ENCODE results near the gene ITPR3. TPM values are rescaled to one million over a fixed set of nuclear protein-coding genes. Genes with fewer than 3 reads are reported as not detected.
A peak's percentile ranks its signal among the peaks of the same experiment; 100 is the strongest.

The ITPR3 gene
- 100 to 1,000 TPM; 107 to 147 TPM for total RNA-seq
- 10 to 100 TPM; 70.8 to 99.0 (median 90.0) TPM for polyA plus RNA-seq (ENCODE audit: insufficient read length in 6 of 6)
- long read RNA-seq, donor 1, partial matches to known transcripts: 186 of 186 reads
- long read RNA-seq, donor 1, other reads (novel, unspliced or antisense): 0 of 186 reads
- long read RNA-seq, donor 2, full-length matches to known transcripts: 1 of 214 reads
- long read RNA-seq, donor 2, partial matches to known transcripts: 213 of 214 reads
- long read RNA-seq, donor 2, other reads (novel, unspliced or antisense): 0 of 214 reads
- long read RNA-seq, donor 3, full-length matches to known transcripts: 2 of 2 reads
- long read RNA-seq, donor 3, partial matches to known transcripts: 0 of 2 reads
- long read RNA-seq, donor 3, other reads (novel, unspliced or antisense): 0 of 2 reads
- long read RNA-seq, donor 4, partial matches to known transcripts: 0 of 5 reads
- long read RNA-seq, donor 4, other reads (novel, unspliced or antisense): 5 of 5 reads
- long read RNA-seq, donor 5, partial matches to known transcripts: 126 of 126 reads
- long read RNA-seq, donor 5, other reads (novel, unspliced or antisense): 0 of 126 reads
- long read RNA-seq, donor 6, full-length matches to known transcripts: 1 of 6 reads
- long read RNA-seq, donor 6, partial matches to known transcripts: 5 of 6 reads
- long read RNA-seq, donor 6, other reads (novel, unspliced or antisense): 0 of 6 reads
- long read RNA-seq, donor 7, partial matches to known transcripts: 13 of 13 reads
- long read RNA-seq, donor 7, other reads (novel, unspliced or antisense): 0 of 13 reads
- long read RNA-seq, donor 8, partial matches to known transcripts: 11 of 11 reads
- long read RNA-seq, donor 8, other reads (novel, unspliced or antisense): 0 of 11 reads
- long read RNA-seq, donor 9: 0 reads
- long read RNA-seq, donor 10, partial matches to known transcripts: 2 of 3 reads
- long read RNA-seq, donor 10, other reads (novel, unspliced or antisense): 1 of 3 reads
- long read RNA-seq, donor 11, partial matches to known transcripts: 7 of 7 reads
- long read RNA-seq, donor 11, other reads (novel, unspliced or antisense): 0 of 7 reads
- long read RNA-seq, donor 12, full-length matches to known transcripts: 1 of 6 reads
- long read RNA-seq, donor 12, partial matches to known transcripts: 5 of 6 reads
- long read RNA-seq, donor 12, other reads (novel, unspliced or antisense): 0 of 6 reads

GRCh38 chr6:33620856-33621710 is at the start of gene ITPR3:
ITPR3 (plus strand) TSS chr6:33621322; CDS start chr6:33621603, 281 bp downstream.
- DNase-seq: peak in 3 of 4 donors; percentile 63 to 86 (median 73)
- peak; percentile 60 for ATAC-seq
- peaks cover 7 to 57% of the 10 kb centered on the region in 2 donors for H3K4me1 ChIP-seq
- H3K27me3 ChIP-seq: peaks cover 0 to 32% of the 10 kb centered on the region in 2 donors
- intact Hi-C loops (cut with DNase I): no loop called here
- H3K27ac ChIP-seq: peak within 1 kb of the TSS; percentile 89 to 91
- TF ChIP-seq, protein P1, sequence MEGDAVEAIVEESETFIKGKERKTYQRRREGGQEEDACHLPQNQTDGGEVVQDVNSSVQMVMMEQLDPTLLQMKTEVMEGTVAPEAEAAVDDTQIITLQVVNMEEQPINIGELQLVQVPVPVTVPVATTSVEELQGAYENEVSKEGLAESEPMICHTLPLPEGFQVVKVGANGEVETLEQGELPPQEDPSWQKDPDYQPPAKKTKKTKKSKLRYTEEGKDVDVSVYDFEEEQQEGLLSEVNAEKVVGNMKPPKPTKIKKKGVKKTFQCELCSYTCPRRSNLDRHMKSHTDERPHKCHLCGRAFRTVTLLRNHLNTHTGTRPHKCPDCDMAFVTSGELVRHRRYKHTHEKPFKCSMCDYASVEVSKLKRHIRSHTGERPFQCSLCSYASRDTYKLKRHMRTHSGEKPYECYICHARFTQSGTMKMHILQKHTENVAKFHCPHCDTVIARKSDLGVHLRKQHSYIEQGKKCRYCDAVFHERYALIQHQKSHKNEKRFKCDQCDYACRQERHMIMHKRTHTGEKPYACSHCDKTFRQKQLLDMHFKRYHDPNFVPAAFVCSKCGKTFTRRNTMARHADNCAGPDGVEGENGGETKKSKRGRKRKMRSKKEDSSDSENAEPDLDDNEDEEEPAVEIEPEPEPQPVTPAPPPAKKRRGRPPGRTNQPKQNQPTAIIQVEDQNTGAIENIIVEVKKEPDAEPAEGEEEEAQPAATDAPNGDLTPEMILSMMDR (IDR thresholded peaks at IDR 0.05): no peak
- H3K4me3 ChIP-seq: peak within 1 kb of the TSS; percentile 61 to 72
- H3K9me3 ChIP-seq: no peaks in the 10 kb centered on the region
- peaks cover 0 to 4% of the 10 kb centered on the region in 2 donors for H3K36me3 ChIP-seq

- TF ChIP-seq, protein P1 (IDR thresholded peaks at IDR 0.05): no peak
- DNase-seq (no peak), ATAC-seq (peak; percentile 5)
- Histone ChIP-seq H3K4me3 (peak overlapping the region; percentile 53 to 64), H3K9me3 (no peaks in the 10 kb centered on the region), H3K27ac (peak overlapping the region; percentile 79 to 85), H3K36me3 (peaks cover 0 to 36% of the 10 kb centered on the region in 2 donors), H3K4me1 (peaks cover 5 to 24% of the 10 kb centered on the region in 2 donors), H3K27me3 (no peaks in the 10 kb centered on the region)
- intact Hi-C loops (cut with DNase I): no loop called here
Observed at GRCh38 chr6:33571637-33572316, 49.3 kb upstream of the ITPR3 start.

GRCh38 chr6:33575211-33575610 is 45.9 kb upstream of the ITPR3 start:
- intact Hi-C loops (cut with DNase I): no loop called here
- Histone ChIP-seq H3K9me3 (no peaks in the 10 kb centered on the region), H3K27me3 (no peaks in the 10 kb centered on the region), H3K4me3 (no peak overlapping the region), H3K4me1 (peaks cover 16 to 50% of the 10 kb centered on the region in 2 donors), H3K27ac (no peak overlapping the region), H3K36me3 (peaks cover 0 to 44% of the 10 kb centered on the region in 2 donors)
- ATAC-seq (no peak), DNase-seq (no peak)
- TF ChIP-seq, protein P1 (IDR thresholded peaks at IDR 0.05): no peak

GRCh38 chr6:33576668-33577067 is 44.5 kb upstream of the ITPR3 start:
- intact Hi-C loops (cut with DNase I): no loop called here
- Histone ChIP-seq H3K4me1 (peaks cover 20 to 46% of the 10 kb centered on the region in 2 donors), H3K9me3 (no peaks in the 10 kb centered on the region), H3K36me3 (peaks cover 0 to 44% of the 10 kb centered on the region in 2 donors), H3K27me3 (no peaks in the 10 kb centered on the region), H3K4me3 (no peak overlapping the region), H3K27ac (peak overlapping the region; percentile 42 to 89)
- no peak for DNase-seq
- ATAC-seq: no peak
- TF ChIP-seq, protein P1 (IDR thresholded peaks at IDR 0.05): no peak

Data from left lung (tissue), 14 donors.